Adrenal gland (tissue), 12 donors: ENCODE measurements around the gene BACH2. TPM values are rescaled to one million over a fixed set of nuclear protein-coding genes. Genes with fewer than 3 reads are reported as not detected.

Experiments used
- DNase-seq, 7 donors: peaks; one replicate each; pipeline ENCODE4 v3.0.0-alpha.2; 2019 to 2020
- H3K27ac ChIP-seq, 5 donors: fragments of 200-600 bp; sonication (generic) in 4 of 5; 1 replicate in 3 of 5; 2 replicates in 2 of 5; pipeline versions ENCODE4 v1.5.1 to v1.8.0; 2016 to 2020; ENCODE audit warnings: mild to moderate bottlenecking in 1 of 5
- H3K27me3 ChIP-seq: fragments of 200-600 bp; 2 replicates; pipeline ENCODE4 v1.8.0; 2021
- H3K36me3 ChIP-seq, 2 donors: fragments of 200-600 bp; replicated peaks in 1 of 2; 1 replicate in 1 of 2; 2 replicates in 1 of 2; pipeline versions ENCODE4 v1.5.1 to v1.8.0; 2018 to 2022
- H3K4me1 ChIP-seq, 2 donors: fragments of 200-600 bp; replicated peaks in 1 of 2; 1 replicate in 1 of 2; 2 replicates in 1 of 2; pipeline versions ENCODE4 v1.5.1 to v1.8.0; 2018 to 2021
- H3K4me3 ChIP-seq, 4 donors: fragments of 200-600 bp; sonication (generic) in 3 of 4; one replicate each; pipeline ENCODE4 v1.5.1; 2016 to 2018
- H3K9me3 ChIP-seq, 3 donors: fragments of 200-600 bp; sonication (generic) in 1 of 3; replicated peaks in 1 of 3; 1 replicate in 2 of 3; 2 replicates in 1 of 3; pipeline versions ENCODE4 v1.5.1 to v1.8.0; 2016 to 2021
- CTCF ChIP-seq, 6 experiments: fragments of 450-650 bp in 4 of 6; fragments of 200-600 bp in 2 of 6; sonication (generic) in 1 of 6; IDR thresholded peaks; 1 replicate in 5 of 6; 2 replicates in 1 of 6; pipeline versions ENCODE4 v1.5.1 to v1.8.0; 2016 to 2021; ENCODE audit warnings: antibody characterized with exemption in 6 of 6, mild to moderate bottlenecking in 2 of 6, moderate library complexity in 1 of 6
- POLR2A ChIP-seq, 2 donors: fragments of 450-650 bp; IDR thresholded peaks; one replicate each; pipeline ENCODE4 v1.6.1; 2017; ENCODE audit warnings: antibody characterized with exemption in 2 of 2, mild to moderate bottlenecking in 2 of 2, moderate library complexity in 1 of 2
- WGBS, 4 donors: extraction: QIAGEN DNeasy Blood & Tissue Kit in 2 of 4; methylation state at CpG; one replicate each; pipeline versions ENCODE4 v1.1.5 to v1.1.7; 2013 to 2017; 5-methylcytosine and 5-hydroxymethylcytosine counted together
- intact Hi-C, 2 donors: fragments of 100-400 bp; cut with DNase I; formaldehyde crosslinking; loops; one replicate each; pipeline versions ENCODE4 v1.14.1 to v1.15.0; 2022 to 2023
- polyA plus RNA-seq, 3 donors: library from polyadenylated mRNA; stranded (reverse); fragments of 200-250 nt in 2 of 3; fragments of 350-450 nt in 1 of 3; fragmentation: Illumina TruSeq in 1 of 3; extraction: RNeasy Lipid Tissue Mini Kit (QIAGEN cat#74804) in 1 of 3; gene quantifications; one replicate each; pipeline ENCODE4 v1.2.3, GENCODE V29; 2013 to 2014
- total RNA-seq, 9 donors: library from RNA; depleted of rRNA in 4 of 9; stranded (reverse); fragments of >200 nt in 4 of 9; fragments of 120-200 nt in 1 of 9; fragmentation: NEBNext Ultra II Directional in 1 of 9; extraction: Animal tissue kit (Norgen Biotek cat#: 25700) in 1 of 9; gene quantifications; one replicate each; pipeline versions ENCODE4 v1.1.0 to v1.2.4, GENCODE V29; 2013 to 2023
- donor health status: healthy with polysubstance abuse.
- donor health status: Bipolar disorder and iron deficiency.
- donor health status: DM: yes; HTN: yes; CAD: no.
- donor health status: DM: no; HTN: no; CAD: no.
- donor health status: DM: no; HTN: no; CAD: no.
- donor health status: DM: yes; HTN: yes; CAD: no.

BACH2 gene
- total and polyA plus RNA-seq, 12 donors: 0.08 to 2.9 (median 0.83) TPM

- no peaks in the 10 kb centered on the region for H3K4me1 ChIP-seq
- 66 to 85% (median 80%) methylated on average over 2 to 6 of the region's 6 CpGs for WGBS, 4 donors
- intact Hi-C loops: no loop called here
These were observed 375.4 kb downstream of the BACH2 start for GRCh38 chr6:89921197-89921596.

GRCh38 chr6:89917801-89918366 is 378.8 kb downstream of the BACH2 start:
- WGBS, 4 donors: 60 to 88% (median 84%) methylated on average over 3 of the region's 3 CpGs
- intact Hi-C loops: no loop called here
- Histone ChIP-seq H3K4me1 (no peaks in the 10 kb centered on the region), H3K27me3 (peaks cover 10% of the 10 kb centered on the region), H3K27ac (no peak overlapping the region), H3K4me3 (no peak overlapping the region), H3K9me3 (no peaks in the 10 kb centered on the region), H3K36me3 (no peaks in the 10 kb centered on the region)
- no peak for TF ChIP-seq CTCF (IDR thresholded peaks at IDR 0.05)
- DNase-seq: no peak

More at GRCh38 chr6:89921197-89921596, 375.4 kb downstream of the BACH2 start:
- no peaks in the 10 kb centered on the region for H3K36me3 ChIP-seq
- no peaks in the 10 kb centered on the region for H3K9me3 ChIP-seq
- peaks cover 10% of the 10 kb centered on the region for H3K27me3 ChIP-seq
- TF ChIP-seq POLR2A (IDR thresholded peaks at IDR 0.05) (no peak), CTCF (IDR thresholded peaks at IDR 0.05) (no peak)
- DNase-seq: no peak
- no peak overlapping the region for H3K27ac ChIP-seq
- H3K4me3 ChIP-seq: no peak overlapping the region

- Histone ChIP-seq H3K9me3 (no peaks in the 10 kb centered on the region), H3K27ac (no peak overlapping the region), H3K27me3 (peaks cover 8% of the 10 kb centered on the region), H3K36me3 (no peaks in the 10 kb centered on the region), H3K4me3 (no peak overlapping the region), H3K4me1 (no peaks in the 10 kb centered on the region)
- TF ChIP-seq CTCF (IDR thresholded peaks at IDR 0.05) (no peak), POLR2A (IDR thresholded peaks at IDR 0.05) (no peak)
- intact Hi-C loops: no loop called here
- WGBS, 4 donors: 90 to 92% (median 91%) methylated on average over 2 to 4 of the region's 4 CpGs; no CpG with 5 or more reads in 1 of the 4 donors
- DNase-seq: no peak
These were observed 379.4 kb downstream of the BACH2 start for GRCh38 chr6:89917216-89917615.

GRCh38 chr6:89916136-89916920 is 380.3 kb downstream of the BACH2 start:
- intact Hi-C loops: no loop called here
- peaks cover 3% of the 10 kb centered on the region for H3K27me3 ChIP-seq
- no peaks in the 10 kb centered on the region for H3K4me1 ChIP-seq
- H3K36me3 ChIP-seq: no peaks in the 10 kb centered on the region
- no peak overlapping the region for H3K4me3 ChIP-seq
- DNase-seq: no peak
- H3K27ac ChIP-seq: no peak overlapping the region
- WGBS, 4 donors: 76 to 96% (median 87%) methylated on average over 3 of the region's 3 CpGs
- TF ChIP-seq CTCF (IDR thresholded peaks at IDR 0.05) (no peak), POLR2A (IDR thresholded peaks at IDR 0.05) (no peak)
- H3K9me3 ChIP-seq: no peaks in the 10 kb centered on the region
